ENCODE data around the gene CLEC2L.

Gene CLEC2L

GRCh38 chr7:139576179-139576973 is 52.9 kb downstream of the CLEC2L start:
- DNase-seq: no peak

GRCh38 chr7:139580435-139580834 is 57.0 kb downstream of the CLEC2L start:
- no peak for DNase-seq

- no peak for DNase-seq
Measured at GRCh38 chr7:139582130-139582650, 58.7 kb downstream of the CLEC2L start.

GRCh38 chr7:139582671-139583155 is 59.2 kb downstream of the CLEC2L start:
- no peak for DNase-seq

GRCh38 chr7:139583826-139584553 is 60.5 kb downstream of the CLEC2L start:
- no peak for DNase-seq

- DNase-seq: no peak
Measured at GRCh38 chr7:139585042-139585441, 61.6 kb downstream of the CLEC2L start.

GRCh38 chr7:139586286-139586685 is 62.8 kb downstream of the CLEC2L start:
- no peak for DNase-seq

GRCh38 chr7:139587535-139587934 is 64.0 kb downstream of the CLEC2L start:
- DNase-seq: no peak

- DNase-seq: no peak
Measured at GRCh38 chr7:139588632-139589031, 65.1 kb downstream of the CLEC2L start.

GRCh38 chr7:139589474-139589873 is 66.0 kb downstream of the CLEC2L start:
- DNase-seq: no peak

GRCh38 chr7:139591550-139592195 is 68.2 kb downstream of the CLEC2L start:
- no peak for DNase-seq

GRCh38 chr7:139592801-139593461 is 69.4 kb downstream of the CLEC2L start:
- DNase-seq: no peak

- DNase-seq: no peak
Measured at GRCh38 chr7:139594090-139594489, 70.6 kb downstream of the CLEC2L start.
